Hair follicle dermal papilla cell (primary cell): ENCODE measurements around the gene SNRPD3. TPM values are rescaled to one million over a fixed set of nuclear protein-coding genes. Genes with fewer than 3 reads are reported as not detected.

ENCODE experiments used
- total RNA-seq: library from RNA; depleted of rRNA; stranded (reverse); fragments of >200 nt; gene quantifications from 2 replicates; pipeline ENCODE4 v1.2.3, GENCODE V29; 2012

SNRPD3 gene
- 53.7 and 62.1 TPM in 2 replicates for total RNA-seq

DNA sequence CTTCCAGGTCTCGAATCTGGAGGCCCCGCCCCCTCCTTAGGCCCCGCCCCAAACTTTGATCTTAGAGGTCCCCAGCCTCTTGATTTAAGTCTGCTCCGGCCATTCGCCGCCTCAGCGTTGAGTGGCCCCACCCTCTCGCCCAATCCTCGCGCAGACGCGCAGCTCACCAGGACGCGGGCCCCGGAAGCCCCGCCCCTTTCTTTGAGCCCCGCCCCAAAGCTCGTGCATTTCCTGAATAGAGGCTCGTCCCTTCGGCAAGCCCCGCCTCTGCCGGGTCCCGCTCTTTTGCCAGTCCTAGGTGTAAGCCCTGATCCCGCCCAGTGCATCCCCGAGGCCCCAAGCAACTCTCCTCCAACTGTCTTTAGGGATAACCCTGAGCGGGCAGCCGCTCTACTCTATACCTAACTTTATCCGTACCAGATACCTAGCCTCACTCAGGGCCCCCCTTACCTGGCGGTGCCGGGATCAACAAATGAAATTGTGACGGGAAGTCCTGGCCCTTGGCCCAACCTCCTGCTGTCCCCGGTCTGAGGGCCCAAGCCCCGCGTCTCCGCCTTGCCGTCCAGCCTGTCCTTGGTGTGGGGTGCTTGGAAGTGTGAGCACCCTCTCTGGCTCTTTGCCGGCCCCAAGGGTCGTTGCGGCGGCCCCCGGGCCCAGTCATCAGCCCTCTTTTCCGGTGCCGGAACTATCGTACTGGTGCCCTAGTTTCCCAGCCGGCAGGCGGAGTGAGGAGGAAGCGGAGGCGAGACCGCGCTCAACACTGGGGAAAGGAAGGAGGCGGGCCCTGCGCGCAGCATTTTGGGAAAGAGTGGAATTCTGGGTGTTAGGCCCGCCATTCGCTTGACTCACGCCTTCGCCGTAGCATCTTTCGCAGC lies at the start of gene SNRPD3:
TSS of gene SNRPD3 (plus strand) at position 835 of the 875 bp plus-strand sequence. CDS start 1,676 bp downstream, outside the sequence.

DNA sequence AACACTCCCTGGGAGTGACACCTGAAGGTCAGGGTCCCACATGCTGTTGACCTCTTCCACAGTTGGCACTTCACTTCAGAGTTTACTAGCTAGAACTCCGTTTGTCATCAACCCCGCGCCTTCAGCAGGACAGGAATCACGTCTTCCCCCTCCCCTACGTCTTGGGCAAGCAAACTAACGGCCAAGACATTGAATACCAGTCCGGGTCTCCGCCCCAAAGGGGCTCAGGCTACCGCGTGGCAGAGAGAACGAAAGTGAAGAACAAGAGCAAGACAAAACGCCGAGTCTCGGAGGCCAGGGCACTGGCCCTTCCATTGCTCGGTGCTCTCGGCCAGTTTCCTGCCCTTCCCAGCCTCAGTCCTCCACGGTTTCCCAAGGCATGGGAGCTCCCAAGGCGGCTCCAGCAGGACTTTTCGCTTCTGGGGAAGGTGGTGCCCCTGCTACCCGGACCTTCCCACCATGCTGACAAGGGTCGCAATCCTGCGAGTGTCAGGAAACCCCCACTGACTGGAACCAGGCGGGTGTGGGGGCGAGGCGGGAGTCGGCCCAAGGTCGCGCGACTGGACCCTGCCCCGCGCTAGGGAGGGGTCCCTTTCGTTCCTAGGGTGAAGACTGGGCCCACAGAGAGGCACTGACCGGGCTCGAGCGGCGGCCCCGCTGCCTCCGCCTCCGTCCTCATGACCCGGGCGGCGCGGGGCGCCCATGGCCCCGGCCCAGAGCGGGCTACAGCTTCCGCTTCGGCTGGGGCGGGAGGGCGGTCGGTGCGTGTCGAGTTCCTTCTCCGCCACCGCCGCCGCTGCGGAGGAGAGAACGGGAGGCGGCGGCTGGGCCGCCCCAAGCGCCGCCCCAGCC lies 1.3 kb upstream of the SNRPD3 start, which contains the start of gene GUCD1:
TSS of gene GUCD1 (minus strand) at position 826 of the 852 bp plus-strand sequence. CDS start at position 679, 147 bp downstream.

DNA sequence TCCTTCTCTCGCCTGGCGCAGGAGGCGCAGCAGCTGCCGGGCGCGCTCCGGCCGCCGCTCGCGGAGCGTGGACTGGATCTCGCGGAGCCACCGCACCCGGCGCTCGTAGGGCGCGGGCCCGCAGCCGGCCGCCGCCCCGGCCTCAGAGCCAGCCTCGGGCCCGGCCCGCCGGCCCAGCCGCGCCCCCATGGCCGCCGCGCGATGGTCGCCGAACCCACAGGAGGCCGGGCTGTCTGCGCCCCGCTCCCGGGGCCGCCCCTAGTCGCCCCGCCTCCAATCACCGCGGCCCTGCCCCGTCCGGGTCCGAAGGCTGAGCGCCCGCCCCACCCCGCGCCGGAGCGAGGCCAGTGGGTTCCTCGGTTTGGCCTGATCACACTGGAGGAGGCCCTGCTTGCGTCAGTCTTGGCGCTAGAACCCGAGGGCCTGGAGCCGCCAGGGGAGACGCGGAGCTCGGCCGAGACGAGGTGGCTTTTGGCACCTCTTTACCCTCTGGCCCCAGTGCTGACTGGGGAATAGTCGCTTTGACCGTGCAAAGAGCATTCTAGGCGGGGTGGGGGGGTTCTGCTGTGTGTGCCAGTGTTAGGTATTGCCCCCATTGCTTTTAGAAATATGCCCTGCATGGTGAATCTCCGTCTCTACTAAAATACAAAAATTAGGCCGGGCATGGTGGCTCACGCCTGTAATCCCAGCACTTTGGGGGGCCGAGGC lies 37.2 kb downstream of the SNRPD3 start, which contains the start of gene LRRC75B:
TSS of gene LRRC75B (minus strand) at position 223 of the 708 bp plus-strand sequence. CDS start at position 189, 34 bp downstream.

DNA sequence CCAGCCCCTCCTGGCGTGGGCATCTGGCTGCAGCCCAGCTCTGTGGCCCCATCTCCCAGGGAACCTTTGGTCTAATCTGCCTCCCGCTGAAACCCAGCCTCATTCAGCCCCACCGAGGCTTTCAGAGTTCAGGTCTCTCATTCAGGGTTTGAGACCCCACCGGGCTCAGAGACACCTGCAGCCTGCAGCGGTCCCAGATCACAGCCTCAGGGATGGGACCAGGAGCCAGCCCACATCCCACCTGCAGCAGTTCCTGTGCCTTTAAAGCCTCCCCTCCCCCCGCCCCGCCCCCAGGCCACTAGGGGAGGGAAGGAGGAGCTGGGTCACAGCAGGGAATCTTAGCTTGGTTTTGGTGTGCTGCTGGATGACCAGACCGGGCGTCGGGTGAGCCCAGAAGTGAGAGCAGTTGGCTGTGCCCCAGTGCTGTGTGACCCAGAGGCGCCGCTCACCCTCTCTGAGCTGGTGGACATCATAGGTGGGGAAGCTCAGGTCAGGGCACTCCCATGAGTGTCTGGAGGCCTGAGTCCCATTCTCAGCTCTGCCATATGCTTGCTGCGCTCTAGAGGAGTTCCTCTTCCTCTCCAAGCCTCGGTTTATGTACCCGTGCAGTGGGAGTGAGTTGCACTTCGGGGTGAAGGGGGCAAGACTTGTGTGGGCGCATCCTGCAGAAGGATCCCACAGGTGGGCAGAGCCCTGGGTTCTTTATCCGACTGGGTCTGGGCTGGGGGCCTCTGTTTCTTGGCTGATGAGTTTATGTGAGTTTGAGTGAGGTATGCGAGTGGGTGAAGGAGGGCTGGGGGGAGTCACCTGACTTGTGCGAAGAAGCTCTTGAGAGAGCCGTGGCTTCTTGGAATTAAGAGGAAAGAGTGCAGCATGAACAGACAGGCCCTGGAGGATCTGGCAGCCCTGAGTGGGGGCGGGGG lies 47.3 kb downstream of the SNRPD3 start, which contains the start of gene GGT1:
TSS of gene GGT1 (plus strand) at position 347 of the 923 bp plus-strand sequence. CDS start 7,889 bp downstream, outside the sequence.

Other genes with a start within 250 kb of the SNRPD3 start
- gene ADORA2A, start 128.4 kb upstream of the SNRPD3 start, total RNA-seq: 0.24 and 3.1 TPM in 2 replicates
- 0.16 TPM in 1 of 2 replicates, not detected in the other for gene UPB1, start 60.7 kb upstream of the SNRPD3 start, total RNA-seq
- 161 and 191 TPM in 2 replicates for gene GUCD1, start 861 bp upstream of the SNRPD3 start, total RNA-seq
- gene LRRC75B, start 37.1 kb downstream of the SNRPD3 start, total RNA-seq: 6.4 and 10.1 TPM in 2 replicates
- gene GGT1, start 47.2 kb downstream of the SNRPD3 start, total RNA-seq: 1.1 and 1.9 TPM in 2 replicates
- gene PIWIL3, start 218.7 kb downstream of the SNRPD3 start, total RNA-seq: not detected in 2 replicates